ENCODE results near the gene PCID2. TPM values are rescaled to one million over a fixed set of nuclear protein-coding genes. Genes with fewer than 3 reads are reported as not detected.
A peak's percentile ranks its signal among the peaks of the same experiment; 100 is the strongest.

Gene PCID2
- polyA plus RNA-seq, 3 donors from 2014 or later, result 47.8 to 63.2 (median 60.2) TPM

DNA sequence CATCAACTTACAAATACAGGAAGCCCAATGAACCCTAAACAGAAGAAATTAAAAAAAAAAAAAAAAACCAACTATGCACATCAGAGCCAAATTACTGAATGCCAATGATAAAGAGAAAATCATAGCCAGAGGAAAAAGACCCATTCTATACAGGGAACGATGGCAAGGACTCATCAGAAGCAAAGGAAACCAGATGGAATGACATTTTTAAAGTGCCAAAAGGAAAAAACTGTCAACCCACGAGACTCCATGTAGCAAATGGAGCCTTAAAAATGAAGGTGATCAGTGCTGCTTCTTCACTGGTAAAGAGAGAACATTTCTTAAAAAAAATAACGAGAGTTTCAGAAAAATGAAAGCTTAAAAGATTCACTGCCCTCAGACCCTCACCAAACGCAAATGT lies 18.3 kb downstream of the PCID2 start:
- Mint-ChIP-seq H3K27me3 (ENCODE audit: low read depth in 3 of 3) (peaks cover 10 to 16% (median 12%) of the 10 kb centered on the region in 3 donors), H3K4me3 (no peak overlapping the region), H3K27ac (no peak overlapping the region), H3K9me3 (no peaks in the 10 kb centered on the region), H3K36me3 (peaks cover 33 to 59% (median 36%) of the 10 kb centered on the region in 3 donors), H3K4me1 (peaks cover 38 to 41% of the 10 kb centered on the region in 2 donors)
- DNase-seq, result no peak

DNA sequence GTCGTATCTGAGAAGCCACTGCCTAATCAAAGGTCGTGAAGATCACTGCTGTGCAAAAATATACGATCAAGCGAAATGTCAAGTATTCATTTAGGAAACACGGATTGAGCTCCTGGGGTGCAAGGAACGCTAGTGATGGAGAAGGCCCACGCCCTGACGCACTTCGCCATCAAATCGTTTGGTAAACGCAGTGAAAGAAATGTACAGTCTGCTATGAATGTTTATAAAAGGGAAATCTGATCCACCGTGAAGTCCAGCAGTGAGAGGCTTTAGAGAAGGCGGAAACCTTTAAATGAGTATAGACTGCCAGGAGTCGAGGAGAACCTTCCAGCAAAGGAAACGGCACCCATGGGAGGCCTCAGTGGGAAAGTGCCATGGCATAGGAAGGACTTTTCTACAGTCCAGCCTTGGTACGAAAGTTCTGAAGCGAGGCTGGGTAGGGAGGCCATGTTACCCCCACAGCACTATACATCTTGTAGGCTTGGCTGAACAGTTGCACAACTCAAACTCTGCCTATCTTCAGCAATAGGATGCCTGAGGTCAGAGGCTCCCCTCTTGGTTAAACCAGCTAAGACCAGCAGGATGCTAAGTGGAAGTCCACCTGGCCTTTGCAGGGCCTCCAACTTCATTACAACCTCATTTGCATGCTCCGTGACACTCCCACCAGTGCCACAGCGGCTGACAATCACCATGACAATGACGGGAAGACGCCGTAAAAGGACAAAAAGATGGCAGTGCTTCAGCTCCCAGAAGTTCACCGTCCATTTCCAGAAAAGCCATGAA lies 20.4 kb downstream of the PCID2 start:
- Mint-ChIP-seq H3K27ac (peak overlapping the region in 5 of 6 donors; percentile 81 to 100 (median 97)), H3K36me3 (peaks cover 30 to 53% (median 32%) of the 10 kb centered on the region in 3 donors), H3K9me3 (no peaks in the 10 kb centered on the region), H3K27me3 (ENCODE audit: low read depth in 3 of 3) (peaks cover 13 to 20% (median 15%) of the 10 kb centered on the region in 3 donors), H3K4me3 (peak overlapping the region in 3 of 5 donors; percentile 7 to 21 (median 15)), H3K4me1 (peaks cover 56 to 62% of the 10 kb centered on the region in 2 donors)
- DNase-seq, result no peak

DNA sequence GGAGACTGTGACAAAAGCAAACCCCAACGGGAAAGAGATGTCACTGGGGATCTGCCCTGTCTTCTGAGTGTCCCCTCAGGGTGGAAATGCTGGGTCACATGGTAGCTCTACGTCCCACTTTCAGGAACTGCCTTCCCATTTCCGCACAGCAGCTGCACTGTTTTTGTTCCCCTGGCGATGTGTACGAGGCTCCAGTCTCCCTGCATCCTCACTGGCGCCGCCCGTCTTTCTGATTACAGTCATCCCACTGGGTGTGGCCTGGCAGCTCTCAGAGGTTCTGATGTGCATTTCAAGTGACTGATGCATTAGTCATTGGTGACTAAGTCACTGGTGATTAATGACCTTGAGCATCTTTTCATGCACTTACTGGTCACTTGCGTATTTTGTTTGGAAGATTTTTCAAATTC lies 21.2 kb downstream of the PCID2 start:
- peaks cover 13 to 20% (median 15%) of the 10 kb centered on the region in 3 donors for H3K27me3 Mint-ChIP-seq (ENCODE audit: low read depth in 3 of 3)
- DNase-seq, result no peak
- no peaks in the 10 kb centered on the region for H3K9me3 Mint-ChIP-seq
- H3K4me1 Mint-ChIP-seq, result peaks cover 63 to 70% of the 10 kb centered on the region in 2 donors
- H3K4me3 Mint-ChIP-seq, result peak overlapping the region in 4 of 5 donors; percentile 64 to 82 (median 72)
- peaks cover 32 to 53% (median 34%) of the 10 kb centered on the region in 3 donors for H3K36me3 Mint-ChIP-seq
- peak overlapping the region; percentile 90 to 100 (median 98) for H3K27ac Mint-ChIP-seq

DNA sequence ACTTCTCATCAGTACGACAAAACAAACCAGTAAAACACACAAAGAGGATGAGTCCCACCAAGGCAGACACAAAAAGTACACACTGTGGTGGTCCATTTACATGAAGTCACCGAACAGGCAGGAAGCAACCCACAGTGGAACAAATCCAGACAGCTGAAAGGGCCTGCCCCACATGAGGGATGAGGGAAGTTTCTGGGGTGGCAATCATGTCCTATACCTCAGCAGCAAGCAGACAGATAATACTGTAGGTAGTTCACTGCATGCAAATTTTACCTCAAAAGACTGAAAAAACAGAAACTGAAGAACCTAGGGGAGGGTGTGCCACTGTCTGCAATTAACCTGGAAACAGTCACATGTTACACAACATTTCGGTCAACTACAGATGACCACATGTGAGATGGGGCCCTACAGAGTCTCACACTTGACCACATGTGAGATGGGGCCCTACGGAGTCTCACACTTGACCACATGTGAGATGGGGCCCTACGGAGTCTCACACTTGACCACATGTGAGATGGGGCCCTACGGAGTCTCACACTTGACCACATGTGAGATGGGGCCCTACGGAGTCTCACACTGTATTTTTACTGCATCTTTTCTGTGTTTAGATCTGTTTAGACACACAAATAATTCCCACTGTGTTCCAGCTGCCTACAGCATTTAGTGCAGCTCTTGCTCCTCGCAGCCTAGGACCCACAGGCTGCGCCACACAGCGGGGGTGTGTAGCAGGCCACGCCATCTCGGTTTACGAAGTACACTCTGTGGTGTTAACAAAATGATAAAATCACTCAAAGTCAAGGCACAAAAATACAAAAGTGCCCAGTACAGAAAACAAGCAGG lies 22.2 kb downstream of the PCID2 start:
- Mint-ChIP-seq H3K27ac (peak overlapping the region; percentile 97 to 100 (median 99)), H3K4me3 (peak overlapping the region; percentile 77 to 87 (median 84)), H3K36me3 (peaks cover 35 to 57% (median 43%) of the 10 kb centered on the region in 3 donors)

GRCh38 chr13:113184568-113185440 lies 23.7 kb downstream of the PCID2 start:
- H3K9me3 Mint-ChIP-seq, result peaks cover 0 to 1% (median under 1%) of the 10 kb centered on the region in 6 donors
- peaks cover 16 to 22% (median 18%) of the 10 kb centered on the region in 3 donors for H3K27me3 Mint-ChIP-seq (ENCODE audit: low read depth in 3 of 3)
- peaks cover 88 to 94% of the 10 kb centered on the region in 2 donors for H3K4me1 Mint-ChIP-seq
- peaks cover 37 to 58% (median 47%) of the 10 kb centered on the region in 3 donors for H3K36me3 Mint-ChIP-seq
- H3K4me3 Mint-ChIP-seq, result peak overlapping the region; percentile 80 to 92 (median 87)
- peak overlapping the region; percentile 93 to 100 (median 99) for H3K27ac Mint-ChIP-seq
- DNase-seq, result peak; percentile 72 to 77 (median 75)

More for the DNA sequence above, 22.2 kb downstream of the PCID2 start:
- Mint-ChIP-seq H3K27me3 (ENCODE audit: low read depth in 3 of 3) (peaks cover 13 to 20% (median 15%) of the 10 kb centered on the region in 3 donors), H3K4me1 (peaks cover 73 to 79% of the 10 kb centered on the region in 2 donors), H3K9me3 (no peaks in the 10 kb centered on the region)
- DNase-seq, result peak; percentile 89 to 90 (median 89)

GRCh38 chr13:113183450-113184129 lies 24.9 kb downstream of the PCID2 start:
- peaks cover 17 to 27% (median 26%) of the 10 kb centered on the region in 3 donors for H3K27me3 Mint-ChIP-seq (ENCODE audit: low read depth in 3 of 3)
- H3K9me3 Mint-ChIP-seq, result peaks cover 0 to 4% (median 1%) of the 10 kb centered on the region in 6 donors
- H3K4me1 Mint-ChIP-seq, result peaks cover 92 to 99% of the 10 kb centered on the region in 2 donors
- peak overlapping the region; percentile 77 to 100 (median 90) for H3K27ac Mint-ChIP-seq
- H3K4me3 Mint-ChIP-seq, result peak overlapping the region; percentile 58 to 83 (median 68)
- no peak for DNase-seq
- H3K36me3 Mint-ChIP-seq, result peaks cover 29 to 61% (median 47%) of the 10 kb centered on the region in 3 donors

- Mint-ChIP-seq H3K27ac (peak overlapping the region; percentile 9 to 99 (median 84)), H3K9me3 (peaks cover 0 to 4% (median 1%) of the 10 kb centered on the region in 6 donors), H3K27me3 (ENCODE audit: low read depth in 3 of 3) (peaks cover 16 to 29% (median 29%) of the 10 kb centered on the region in 3 donors), H3K4me1 (peaks cover 89 to 99% of the 10 kb centered on the region in 2 donors), H3K4me3 (peak overlapping the region in 3 of 5 donors; percentile 29 to 63 (median 45)), H3K36me3 (peaks cover 29 to 61% (median 49%) of the 10 kb centered on the region in 3 donors)
- no peak for DNase-seq
Observed at GRCh38 chr13:113182046-113182445, 26.4 kb downstream of the PCID2 start.

GRCh38 chr13:113179374-113180230 lies 28.9 kb downstream of the PCID2 start:
- Mint-ChIP-seq H3K36me3 (peaks cover 34 to 69% (median 54%) of the 10 kb centered on the region in 3 donors), H3K9me3 (peaks cover 0 to 4% (median 1%) of the 10 kb centered on the region in 6 donors), H3K4me3 (peak overlapping the region; percentile 57 to 79 (median 77)), H3K27me3 (ENCODE audit: low read depth in 3 of 3) (peaks cover 7 to 21% (median 18%) of the 10 kb centered on the region in 3 donors), H3K27ac (peak overlapping the region; percentile 91 to 99 (median 96)), H3K4me1 (peaks cover 90 to 95% of the 10 kb centered on the region in 2 donors)
- peak; percentile 59 to 71 (median 62) for DNase-seq

- Mint-ChIP-seq H3K4me3 (peak overlapping the region in 3 of 5 donors; percentile 13 to 77 (median 52)), H3K9me3 (peaks cover 0 to 4% (median 1%) of the 10 kb centered on the region in 6 donors), H3K27me3 (ENCODE audit: low read depth in 3 of 3) (peaks cover 7 to 21% (median 18%) of the 10 kb centered on the region in 3 donors), H3K36me3 (peaks cover 34 to 68% (median 54%) of the 10 kb centered on the region in 3 donors), H3K4me1 (peaks cover 93 to 94% of the 10 kb centered on the region in 2 donors), H3K27ac (peak overlapping the region in 5 of 6 donors; percentile 88 to 99 (median 95))
- DNase-seq, result no peak
Observed at GRCh38 chr13:113178896-113179167, 29.6 kb downstream of the PCID2 start.

- peaks cover 0 to 4% (median 1%) of the 10 kb centered on the region in 6 donors for H3K9me3 Mint-ChIP-seq
- peaks cover 30 to 64% (median 52%) of the 10 kb centered on the region in 3 donors for H3K36me3 Mint-ChIP-seq
- H3K27ac Mint-ChIP-seq, result peak overlapping the region; percentile 34 to 99 (median 88)
- peaks cover 91% of the 10 kb centered on the region in 2 donors for H3K4me1 Mint-ChIP-seq
- no peak for DNase-seq
- H3K4me3 Mint-ChIP-seq, result peak overlapping the region; percentile 38 to 73 (median 60)
- H3K27me3 Mint-ChIP-seq (ENCODE audit: low read depth in 3 of 3), result peaks cover 7 to 21% (median 18%) of the 10 kb centered on the region in 3 donors
Observed at GRCh38 chr13:113178070-113178895, 30.2 kb downstream of the PCID2 start.

DNA sequence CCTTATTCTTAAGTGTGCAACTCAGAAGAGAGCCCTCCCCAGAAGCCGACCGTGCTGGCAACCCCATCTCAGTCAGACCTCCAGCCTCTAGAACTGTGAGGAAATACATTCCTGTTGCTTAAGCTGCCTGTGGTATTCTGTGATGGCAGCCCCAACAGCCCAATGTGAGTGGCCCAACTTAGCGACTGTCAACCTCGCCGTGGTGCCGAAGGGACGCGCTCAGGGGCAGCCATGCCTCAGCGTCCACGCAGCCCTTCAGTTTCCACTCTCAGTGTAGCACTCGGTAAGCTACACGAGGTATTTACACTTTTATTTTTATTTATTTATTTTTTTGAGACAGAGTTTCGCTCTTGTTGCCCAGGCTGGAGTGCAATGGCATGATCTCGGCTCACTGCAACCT lies 31.6 kb downstream of the PCID2 start:
- Mint-ChIP-seq H3K4me3 (peak overlapping the region; percentile 69 to 84 (median 73)), H3K4me1 (peaks cover 90 to 91% of the 10 kb centered on the region in 2 donors), H3K27ac (peak overlapping the region; percentile 92 to 99 (median 97)), H3K36me3 (peaks cover 24 to 61% (median 42%) of the 10 kb centered on the region in 3 donors), H3K27me3 (ENCODE audit: low read depth in 3 of 3) (peaks cover 7 to 21% (median 18%) of the 10 kb centered on the region in 3 donors), H3K9me3 (peaks cover 0 to 4% (median 1%) of the 10 kb centered on the region in 6 donors)
- no peak for DNase-seq

Measured in immature natural killer cell (primary cell).